H1 (cell line): ENCODE measurements around the gene GALNT17.
A peak's percentile ranks its signal among the peaks of the same experiment; 100 is the strongest.

Source experiments
- BRCA1 ChIP-seq: IDR thresholded peaks from 2 replicates; pipeline ENCODE4 v1.6.1; 2012; ENCODE audit warnings: low read depth, low read length, improper control_type of control experiment
- EZH2 ChIP-seq: fragments of 200-600 bp; sonication (generic); IDR thresholded peaks from 2 replicates; pipeline ENCODE4 v1.7.1; 2012; ENCODE audit warnings: low read depth, mild to moderate bottlenecking, moderate library complexity, low read length, inconsistent platforms; ENCODE audit not compliant: severe bottlenecking
- RXRA ChIP-seq: IDR thresholded peaks from 2 replicates; pipeline ENCODE4 v1.6.1; 2011; ENCODE audit warnings: low read depth, mild to moderate bottlenecking, low read length, moderate library complexity; ENCODE audit not compliant: insufficient read depth
- SIN3A ChIP-seq, 2 experiments: IDR thresholded peaks in 1 of 2; conservative IDR thresholded peaks in 1 of 2; 2 replicates each; pipeline ENCODE4 v1.6.1; 2011 to 2012; ENCODE audit warnings: low read length in 2 of 2, improper control_type of control experiment in 1 of 2, low read depth in 1 of 2, mild to moderate bottlenecking in 1 of 2
- TCF12 ChIP-seq: IDR thresholded peaks from 2 replicates; pipeline ENCODE4 v1.6.1; 2011; ENCODE audit warnings: low read depth, mild to moderate bottlenecking, low read length
- TF ChIP-seq, protein P1 (sequence below): IDR thresholded peaks from 2 replicates; pipeline ENCODE4 v1.6.1; 2012; ENCODE audit warnings: inconsistent platforms

GRCh38 chr7:71752171-71752935 lies 620.4 kb downstream of the GALNT17 start:
- TF ChIP-seq TCF12 (0 out of 2 replicates have a peak, but pooled peaks have one; percentile 12), BRCA1 (no peak), SIN3A (conservative IDR thresholded peaks at IDR 0.05 in 1 of 2, IDR thresholded peaks at IDR 0.05 in 1 of 2; ENCODE audit: low read depth in 1 of 2, low read length in 2 of 2) (no peak), EZH2 (no peak), RXRA (no peak)
- TF ChIP-seq, protein P1, sequence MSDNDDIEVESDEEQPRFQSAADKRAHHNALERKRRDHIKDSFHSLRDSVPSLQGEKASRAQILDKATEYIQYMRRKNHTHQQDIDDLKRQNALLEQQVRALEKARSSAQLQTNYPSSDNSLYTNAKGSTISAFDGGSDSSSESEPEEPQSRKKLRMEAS = no peak
